ENCODE results near the gene GRIK5. TPM values are rescaled to one million over a fixed set of nuclear protein-coding genes. Genes with fewer than 3 reads are reported as not detected.
"Not testable (repeated sequence)": the region's sequence is repeated elsewhere in the genome, so short reads cannot be mapped to it uniquely, and the experiment has no call there.

The GRIK5 gene
- total RNA-seq, 1 donor from 2014 or later, result 6.9 TPM

DNA sequence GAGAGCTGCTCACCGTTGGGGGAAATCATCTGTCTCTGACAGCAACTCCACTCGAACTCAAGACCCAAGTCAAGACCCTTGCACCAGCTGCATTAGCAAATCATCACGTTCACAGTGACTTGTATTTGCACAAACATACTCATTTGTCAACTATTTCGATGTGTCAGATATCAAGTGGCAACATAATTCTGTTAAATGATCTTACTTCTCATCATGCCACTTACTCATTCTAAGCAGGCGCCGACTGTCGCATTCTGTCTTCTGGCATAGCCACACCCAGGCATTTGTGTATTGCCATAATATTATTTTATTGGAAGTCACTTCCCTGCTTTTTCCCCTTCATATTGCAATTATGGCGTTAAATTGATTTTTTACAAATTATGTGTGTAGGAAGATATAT, 53.0 kb downstream of the GRIK5 start:
- DNase-seq (ENCODE audit: low spot score), result no peak

DNA sequence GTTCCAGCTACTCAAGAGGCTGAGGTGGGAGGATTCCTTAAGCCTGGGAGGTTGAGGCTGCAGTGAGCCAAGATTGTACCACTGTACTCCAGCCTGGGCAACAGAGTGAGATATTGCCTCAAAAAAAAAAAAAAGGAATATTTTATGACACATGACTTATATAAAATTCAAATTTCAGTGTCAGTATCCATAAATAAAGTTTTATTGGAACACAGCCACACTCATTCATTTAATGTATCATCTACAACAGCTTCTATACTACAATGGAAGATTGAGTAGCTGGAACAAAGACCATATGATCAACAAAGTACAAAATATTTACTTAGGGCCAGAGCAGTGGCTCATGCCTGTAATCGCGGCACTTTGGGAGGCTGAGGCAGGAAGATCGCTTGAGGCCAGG, 57.3 kb downstream of the GRIK5 start:
- DNase-seq (ENCODE audit: low spot score), result not testable (repeated sequence)

DNA sequence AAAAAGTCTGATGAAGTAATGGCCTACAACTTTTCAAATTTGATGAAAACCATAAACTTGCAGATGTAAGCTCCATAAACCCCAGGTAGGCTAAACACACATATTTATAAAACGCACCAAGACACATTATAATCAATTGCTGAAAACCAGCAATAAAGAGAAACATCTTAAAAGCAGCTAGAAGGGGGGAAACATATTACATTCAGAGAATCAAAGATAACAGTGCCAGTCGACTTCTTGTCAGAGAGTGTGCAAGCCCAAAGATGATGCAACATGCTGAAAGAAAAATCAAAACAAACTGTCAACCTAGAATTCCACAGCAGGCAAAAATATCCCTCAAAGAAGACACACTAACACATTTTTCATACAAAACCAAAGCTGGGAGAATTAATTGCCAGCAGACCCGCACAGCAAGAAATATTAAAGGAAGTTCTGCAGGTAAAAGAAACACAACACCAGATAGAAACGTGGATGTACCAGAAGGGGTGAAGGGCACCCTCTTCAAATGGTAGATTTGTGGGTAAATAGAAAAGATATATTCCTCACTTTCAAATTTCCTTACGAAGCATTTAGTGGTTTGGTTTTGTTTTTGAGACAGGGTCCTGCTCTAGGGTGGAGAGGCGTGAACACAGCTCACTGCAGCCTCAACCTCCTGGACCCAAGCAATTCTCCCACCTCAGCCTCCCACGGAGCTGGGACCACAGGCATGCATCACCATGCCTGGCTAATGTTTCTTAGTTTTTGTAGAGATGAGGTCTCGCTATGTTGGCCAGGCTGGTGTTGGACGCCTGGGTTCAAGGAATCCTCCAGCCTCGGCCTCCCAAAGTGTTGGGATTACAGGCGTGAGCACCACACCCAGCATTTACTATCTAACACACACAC, 59.5 kb downstream of the GRIK5 start:
- DNase-seq (ENCODE audit: low spot score), result no peak

DNA sequence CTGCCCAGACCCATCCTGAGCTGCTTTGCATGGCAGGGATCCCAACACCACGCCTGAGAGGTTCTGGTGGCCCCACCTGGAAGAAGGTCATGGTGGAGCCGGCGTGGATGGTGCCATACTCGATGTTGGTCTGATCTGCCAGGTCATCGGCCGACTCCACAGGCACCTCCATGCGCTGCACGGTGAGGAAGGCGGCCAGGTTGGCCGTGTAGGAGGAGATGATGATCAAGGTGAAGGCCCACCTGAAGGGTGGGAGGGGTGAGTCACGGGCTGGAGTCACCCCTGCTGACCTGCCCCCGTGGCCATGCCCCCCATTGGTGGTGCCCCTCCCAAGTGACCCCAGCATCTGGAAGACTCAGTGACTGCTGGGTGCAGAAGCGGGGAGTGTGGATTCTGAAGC, 63.4 kb downstream of the GRIK5 start:
- no peak for DNase-seq (ENCODE audit: low spot score)

DNA sequence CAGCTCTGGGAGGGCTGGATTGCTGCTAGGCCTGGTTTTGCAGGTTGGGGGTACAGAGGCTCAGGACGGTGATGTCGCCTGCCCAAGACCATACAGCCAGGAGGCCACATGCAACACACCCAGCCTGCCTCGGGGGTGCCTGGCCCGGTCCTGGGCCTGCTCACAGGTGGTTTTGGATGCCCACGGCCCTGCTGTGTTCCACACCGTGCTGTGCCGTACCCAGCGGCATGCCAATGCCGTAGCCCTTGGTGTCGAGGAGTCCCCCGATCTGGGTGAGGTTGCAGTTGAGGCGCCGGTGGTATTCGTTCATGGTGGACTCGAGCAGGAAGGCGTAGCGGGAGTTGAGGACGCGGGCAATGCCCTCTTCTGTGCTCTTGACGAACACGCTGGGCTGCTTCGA, 64.5 kb downstream of the GRIK5 start:
- no peak for DNase-seq (ENCODE audit: low spot score)

DNA sequence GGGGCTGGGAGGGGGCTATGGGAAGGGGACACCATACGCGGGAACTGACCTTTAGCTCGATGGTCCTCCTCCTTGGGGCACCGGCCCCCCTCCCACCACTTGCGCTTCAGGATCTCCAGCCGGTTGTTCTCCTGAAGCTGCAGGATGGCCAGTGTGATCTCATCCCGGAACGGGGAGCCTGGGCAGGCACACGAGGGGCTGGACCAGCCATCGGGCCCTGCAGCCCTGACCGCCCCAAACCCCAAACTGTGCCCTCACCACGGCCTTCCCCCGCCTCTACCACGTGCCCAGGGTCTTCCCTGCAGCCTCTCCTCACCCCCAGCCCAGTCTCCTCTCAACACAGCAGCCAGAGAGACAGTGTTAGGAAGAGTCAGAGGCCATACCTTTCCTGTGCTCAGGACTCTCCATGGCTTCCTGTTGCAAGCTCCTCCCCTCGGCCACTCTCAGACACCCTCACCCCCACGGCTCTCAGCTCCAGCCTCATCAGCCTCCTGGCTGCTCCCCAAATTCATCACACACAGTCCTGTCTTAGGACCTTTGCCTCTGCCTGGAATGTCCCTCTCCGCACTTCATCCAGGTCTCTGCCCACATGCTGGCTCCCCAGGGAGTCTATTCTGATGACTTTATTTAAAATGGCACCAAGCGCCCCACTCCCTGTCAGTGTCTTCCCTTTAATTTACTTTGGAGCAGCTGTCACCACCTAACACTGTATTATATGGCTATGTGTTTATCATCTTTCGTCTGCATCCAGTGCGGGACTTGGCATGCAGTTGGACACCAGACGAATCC, 66.3 kb downstream of the GRIK5 start:
- DNase-seq (ENCODE audit: low spot score), result no peak

DNA sequence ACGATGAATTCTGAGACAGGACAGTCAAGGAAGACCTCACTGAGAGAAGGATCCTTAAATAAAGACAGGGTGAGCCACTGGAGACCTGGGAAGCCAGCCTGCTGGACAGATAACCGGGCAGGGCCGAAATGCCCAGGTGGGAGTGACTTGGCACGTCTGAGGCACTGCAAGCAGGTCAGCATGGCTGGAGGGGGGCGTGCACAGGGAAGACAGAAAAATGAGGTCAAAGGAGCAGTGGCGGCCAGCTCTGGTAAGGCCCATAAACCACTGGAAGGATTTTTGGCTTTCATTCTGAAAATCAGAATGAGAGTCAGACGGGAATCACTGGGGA, 70.2 kb downstream of the GRIK5 start:
- no peak for DNase-seq (ENCODE audit: low spot score)

DNA sequence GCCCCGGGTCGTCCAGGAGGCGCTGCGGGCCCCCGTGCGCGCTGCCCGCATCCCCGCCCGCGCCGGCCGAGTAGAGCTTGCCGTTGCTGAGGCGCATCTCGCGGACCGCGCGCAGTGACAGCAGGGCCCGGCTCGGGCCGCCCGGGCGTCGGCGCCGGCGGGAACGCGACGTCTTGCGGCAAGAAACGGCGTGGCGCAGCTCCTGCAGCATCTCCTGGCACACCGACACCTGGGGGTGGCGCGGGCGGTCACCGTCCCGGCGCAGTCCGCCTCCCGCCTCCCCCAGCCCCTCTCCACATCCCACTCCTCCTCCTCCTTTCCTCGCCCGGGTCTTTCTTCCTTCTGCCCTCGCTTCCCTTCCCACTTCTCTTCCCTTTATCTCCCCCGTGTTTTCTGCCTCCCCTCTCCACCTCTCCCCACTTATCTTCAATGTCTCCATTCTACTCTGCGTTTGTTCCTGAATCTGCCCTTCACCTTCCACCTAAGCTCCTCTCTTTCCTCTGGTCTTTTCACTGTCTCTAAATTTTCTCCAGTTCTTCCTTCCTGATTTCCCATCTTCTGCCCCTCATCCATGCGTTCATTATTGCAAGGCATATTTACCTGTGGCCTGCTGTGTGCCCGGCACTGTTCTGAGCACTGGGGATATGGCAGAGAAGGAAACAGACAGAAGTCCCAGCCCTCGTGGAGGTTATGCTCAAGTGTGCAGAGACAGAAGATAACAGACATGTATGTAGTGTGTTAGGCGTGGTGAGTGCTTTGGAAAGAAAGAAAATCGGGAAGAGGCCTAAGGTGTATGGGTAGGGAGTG, 70.7 kb downstream of the GRIK5 start:
- DNase-seq (ENCODE audit: low spot score), result no peak

DNA sequence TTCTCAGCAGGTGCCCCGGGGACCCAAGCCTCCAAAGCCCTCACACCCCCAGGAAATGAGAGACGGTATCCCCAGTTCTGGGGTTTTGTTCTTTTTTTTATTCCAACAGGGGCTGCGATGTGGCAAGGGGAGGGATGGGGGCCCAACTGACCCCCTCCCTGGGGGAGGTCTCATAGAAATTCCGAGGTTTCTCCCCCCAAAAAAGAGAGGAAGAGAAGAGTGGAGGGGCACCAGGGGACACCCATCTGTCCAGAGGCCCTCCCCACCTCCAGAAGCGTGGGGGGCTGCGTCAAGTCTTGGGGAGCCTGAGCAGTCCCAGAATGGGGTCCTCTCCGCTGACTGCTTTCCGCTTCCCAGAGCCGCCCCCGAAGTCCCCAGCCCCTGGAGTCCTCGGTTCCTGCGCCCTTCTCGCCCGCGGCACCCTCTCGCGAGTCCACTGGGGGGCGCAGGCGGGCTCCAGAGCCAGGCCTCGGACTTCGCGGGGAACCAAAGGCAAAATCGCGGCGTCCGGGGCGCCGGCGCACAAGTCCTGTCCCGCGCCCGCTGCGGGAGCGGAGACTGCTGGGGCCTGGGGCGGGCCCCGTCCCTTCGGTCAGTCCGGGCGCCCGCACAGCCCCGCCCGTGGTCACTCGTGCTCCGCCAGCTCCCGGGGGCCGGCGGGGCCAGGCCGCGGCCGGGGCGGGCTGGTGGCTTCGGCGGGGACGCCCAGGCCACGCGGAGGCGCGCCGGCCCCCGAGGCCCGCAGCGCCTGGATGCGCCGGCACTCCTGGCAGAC, 71.6 kb downstream of the GRIK5 start:
- no peak for DNase-seq (ENCODE audit: low spot score)

DNA sequence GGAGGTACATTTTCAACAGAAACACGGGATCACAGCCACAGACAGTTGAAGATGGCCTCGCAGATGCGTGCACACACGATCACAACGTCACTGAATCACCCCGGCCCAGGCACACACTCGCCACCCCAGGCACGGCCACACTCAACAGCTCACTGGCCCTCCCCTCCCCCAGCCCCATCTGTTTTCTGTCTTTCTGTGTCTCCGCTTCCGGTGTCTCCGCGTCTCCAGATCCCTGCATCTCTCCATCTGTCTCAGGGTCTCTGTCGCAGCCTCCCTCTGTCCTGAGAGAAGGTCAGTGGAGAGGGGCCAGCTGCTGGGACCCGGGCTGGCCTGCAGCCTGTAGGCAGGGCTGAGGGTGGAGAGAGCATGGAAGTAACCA, 72.2 kb downstream of the GRIK5 start:
- no peak for DNase-seq (ENCODE audit: low spot score)

DNA sequence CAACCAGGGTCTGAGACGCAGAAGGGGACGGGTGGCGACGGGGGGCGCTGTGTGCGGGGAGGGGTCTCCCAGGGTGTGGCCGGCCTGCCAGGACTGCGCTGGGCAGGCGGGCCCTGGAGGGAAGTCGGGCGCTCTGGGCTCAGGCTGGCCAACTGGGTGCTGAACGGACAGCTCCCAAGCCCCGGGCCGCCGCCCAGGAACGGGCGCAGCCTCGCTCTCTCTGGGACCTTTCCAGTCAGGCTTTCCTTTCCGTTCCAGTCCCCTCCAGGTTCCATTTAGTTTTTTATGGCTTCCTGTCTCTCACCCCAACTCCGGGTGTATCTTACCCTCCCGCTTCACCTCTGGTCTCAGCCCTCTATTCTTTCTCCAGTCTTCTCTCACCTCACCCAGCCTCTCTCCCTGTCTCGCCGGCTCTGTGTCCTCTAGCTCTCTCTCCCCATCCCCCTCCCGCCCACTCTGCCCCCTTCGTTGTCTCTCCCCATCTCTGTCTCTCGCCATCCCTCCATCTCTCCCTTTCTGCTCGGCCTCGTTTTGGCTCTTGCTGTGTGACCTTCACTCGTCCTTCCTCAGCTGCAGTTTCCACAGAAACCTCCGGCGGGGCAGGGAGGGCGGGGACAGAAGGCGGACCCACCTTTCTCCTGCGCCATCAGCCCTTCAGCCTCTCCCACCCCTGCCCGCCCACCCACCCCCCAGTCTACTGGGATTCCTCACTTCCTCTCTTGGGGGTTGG, 72.7 kb downstream of the GRIK5 start:
- DNase-seq (ENCODE audit: low spot score), result no peak

DNA sequence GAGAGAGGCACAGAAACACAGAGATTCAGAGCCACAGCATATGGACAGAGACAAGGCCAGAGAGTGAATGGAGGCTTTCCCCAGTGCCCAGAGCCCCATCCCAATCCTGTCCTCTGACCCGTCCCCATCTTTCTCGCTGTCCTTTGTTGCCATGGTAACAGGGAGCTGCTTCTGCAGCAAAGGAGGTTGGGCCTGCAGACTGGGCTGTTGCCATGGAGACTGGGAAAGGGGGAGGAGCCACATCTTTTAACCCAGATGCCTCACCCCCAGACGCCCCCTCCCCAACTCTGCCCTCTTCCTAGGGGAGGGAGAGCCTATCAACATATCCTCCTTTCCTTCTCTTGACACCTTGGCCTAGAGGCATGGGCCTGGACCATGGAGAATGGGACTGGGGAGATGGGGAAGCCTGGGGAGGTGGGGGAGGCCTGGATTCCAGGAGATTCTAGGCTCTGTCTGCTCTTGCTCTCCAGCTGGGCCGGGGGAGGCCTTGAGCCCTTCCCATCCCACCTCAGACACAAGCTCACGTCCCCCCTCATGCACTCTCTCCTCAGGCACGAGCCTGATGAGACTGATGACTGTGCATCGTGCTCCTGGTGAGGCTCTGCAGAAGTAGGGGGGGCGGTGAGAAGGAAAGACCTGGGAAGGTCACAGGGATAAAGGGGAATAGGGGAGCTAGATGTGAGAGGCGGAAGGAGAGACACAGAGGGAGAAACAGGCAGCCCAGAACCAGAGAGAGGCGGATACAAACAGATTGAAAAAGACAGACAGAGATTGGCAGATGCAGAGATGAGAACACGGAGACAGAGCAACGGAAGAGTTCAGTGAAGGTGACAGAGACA, 73.8 kb downstream of the GRIK5 start:
- DNase-seq (ENCODE audit: low spot score), result no peak

DNA sequence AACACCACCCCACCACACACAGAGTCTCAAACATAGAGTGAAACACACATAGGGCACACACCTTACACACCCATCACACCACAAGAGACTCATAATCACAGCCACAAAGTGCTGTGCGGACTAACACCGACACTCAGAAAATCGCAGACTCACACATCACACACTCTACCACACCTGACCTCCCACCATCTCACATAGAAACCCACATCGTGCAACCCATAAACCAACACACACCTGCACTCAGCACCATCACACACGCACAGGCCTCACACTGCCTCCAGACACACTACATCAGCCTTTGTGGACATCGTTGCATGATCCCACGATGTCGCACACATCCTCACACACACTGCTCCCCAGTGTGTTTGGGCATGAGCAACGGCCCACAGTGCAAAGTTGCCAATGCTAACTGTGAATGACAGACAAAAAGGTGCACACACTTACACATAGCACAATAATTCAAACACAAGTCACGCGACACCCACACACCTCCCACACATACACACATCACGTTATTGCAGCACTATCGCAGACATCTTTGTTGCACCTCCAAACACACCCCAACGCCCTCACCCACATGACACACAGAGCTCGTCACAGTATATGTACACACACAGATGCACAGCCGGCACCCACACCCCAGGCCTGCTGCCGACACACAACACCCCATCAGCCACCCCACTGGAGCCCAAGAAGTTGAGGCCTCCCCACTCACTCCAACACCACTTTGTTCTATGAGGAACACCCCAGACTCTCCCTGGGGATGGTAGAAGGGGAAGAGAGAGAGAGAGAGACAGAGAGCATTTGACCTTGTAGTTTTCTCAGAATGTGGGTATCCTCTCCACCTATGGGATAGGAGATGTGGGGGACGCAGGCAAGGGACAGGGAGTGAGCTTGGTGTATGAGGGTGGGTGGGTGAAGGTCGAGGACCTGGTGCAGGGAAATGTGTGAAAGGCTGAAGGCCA, 74.7 kb downstream of the GRIK5 start:
- no peak for DNase-seq (ENCODE audit: low spot score)

DNA sequence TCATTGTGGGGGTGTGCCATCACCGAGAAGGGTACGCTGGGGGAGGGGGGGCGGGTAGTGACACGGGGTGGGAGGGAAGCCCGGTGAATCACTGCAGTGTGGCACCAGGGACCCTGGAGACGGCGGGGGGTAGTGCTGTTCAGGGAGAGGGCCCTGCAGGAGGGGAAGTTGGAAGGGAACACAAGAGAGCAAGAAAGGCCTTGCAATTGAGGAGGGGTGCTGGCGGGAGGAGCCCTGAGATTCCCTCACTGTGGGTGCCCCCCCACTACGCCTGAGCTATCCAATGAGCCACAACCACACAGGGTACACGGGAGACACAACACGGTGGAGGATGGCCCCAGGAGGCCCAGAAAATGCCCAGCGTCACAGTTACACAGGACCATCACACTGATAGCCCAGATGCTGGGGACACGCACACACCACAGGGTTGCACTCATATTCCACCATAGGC, 75.5 kb downstream of the GRIK5 start:
- DNase-seq (ENCODE audit: low spot score), result no peak

DNA sequence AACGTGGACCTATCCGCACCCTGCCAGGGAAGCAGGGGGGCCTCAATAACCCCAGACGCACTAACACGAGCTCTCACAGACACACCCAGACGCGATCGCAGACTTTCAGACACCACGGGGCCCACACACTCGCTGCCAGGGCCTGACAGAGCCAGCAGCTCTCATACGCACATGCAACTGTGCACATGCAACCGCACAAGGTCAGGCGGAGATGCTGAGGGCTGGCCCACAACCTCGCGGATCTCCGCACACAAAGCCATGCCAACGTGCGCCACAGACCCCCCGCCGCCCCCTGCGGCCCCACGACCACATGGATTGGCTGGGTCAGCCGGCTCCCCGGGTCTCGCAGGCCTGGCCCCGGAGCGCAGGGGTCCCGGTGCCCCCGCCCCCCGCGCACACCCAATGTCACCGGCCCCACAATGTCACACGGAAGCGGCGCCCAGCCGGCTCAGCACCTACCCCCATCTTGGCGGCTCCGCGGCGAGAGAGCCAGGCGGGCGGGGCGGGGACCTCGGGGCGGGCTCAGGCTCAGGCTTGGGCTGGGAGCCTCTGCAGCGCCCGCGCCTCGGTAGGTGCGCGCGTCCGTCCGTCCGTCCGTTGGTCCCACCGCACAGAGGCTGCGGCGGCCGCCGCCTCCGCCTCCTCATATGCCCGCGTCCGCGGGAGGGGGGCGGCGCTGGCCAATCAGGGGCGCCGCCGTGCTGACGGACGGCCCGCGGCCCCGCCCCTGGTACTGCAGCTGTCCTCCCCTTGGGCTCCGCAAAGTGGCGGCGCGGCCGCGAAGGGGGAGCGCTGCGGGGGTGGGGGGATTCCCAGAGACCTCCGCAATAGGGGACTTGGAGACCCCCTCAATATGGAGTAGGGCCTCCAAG, 76.2 kb downstream of the GRIK5 start, which contains the start of gene ATP1A3:
Gene ATP1A3 (minus strand): TSS at position 619 of the 872 bp plus-strand sequence. CDS start 154 bp downstream, at position 465.
- no peak for DNase-seq (ENCODE audit: low spot score)

DNA sequence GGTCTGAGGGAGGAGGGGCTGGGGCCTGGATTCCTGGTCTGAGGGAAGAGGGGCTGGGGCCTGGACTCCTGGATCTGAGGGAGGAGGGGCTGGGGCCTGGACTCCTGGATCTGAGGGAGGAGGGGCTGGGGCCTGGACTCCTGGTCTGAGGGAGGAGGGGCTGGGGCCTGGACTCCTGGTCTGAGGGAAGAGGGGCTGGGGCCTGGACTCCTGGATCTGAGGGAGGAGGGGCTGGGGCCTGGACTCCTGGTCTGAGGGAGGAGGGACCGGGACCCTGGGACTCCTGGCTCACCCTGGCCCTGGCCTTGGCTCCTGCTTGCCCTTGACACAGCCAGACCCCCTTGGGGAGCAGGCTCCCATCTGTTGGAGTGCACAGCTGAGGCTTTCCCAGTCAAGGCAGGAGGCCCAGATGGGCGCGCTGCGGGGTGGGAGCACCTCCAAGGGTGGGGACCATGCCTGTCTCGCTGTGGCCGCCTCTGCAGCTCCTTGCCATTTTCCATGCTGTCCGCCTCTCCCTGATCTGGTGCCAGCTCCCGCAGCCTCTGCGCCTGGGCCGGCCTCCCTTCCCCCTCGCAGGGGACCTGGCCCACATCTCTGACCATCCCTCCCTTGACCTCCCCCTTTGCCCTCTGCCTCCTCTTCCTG, 78.0 kb downstream of the GRIK5 start:
- DNase-seq (ENCODE audit: low spot score), result not testable (repeated sequence)

DNA sequence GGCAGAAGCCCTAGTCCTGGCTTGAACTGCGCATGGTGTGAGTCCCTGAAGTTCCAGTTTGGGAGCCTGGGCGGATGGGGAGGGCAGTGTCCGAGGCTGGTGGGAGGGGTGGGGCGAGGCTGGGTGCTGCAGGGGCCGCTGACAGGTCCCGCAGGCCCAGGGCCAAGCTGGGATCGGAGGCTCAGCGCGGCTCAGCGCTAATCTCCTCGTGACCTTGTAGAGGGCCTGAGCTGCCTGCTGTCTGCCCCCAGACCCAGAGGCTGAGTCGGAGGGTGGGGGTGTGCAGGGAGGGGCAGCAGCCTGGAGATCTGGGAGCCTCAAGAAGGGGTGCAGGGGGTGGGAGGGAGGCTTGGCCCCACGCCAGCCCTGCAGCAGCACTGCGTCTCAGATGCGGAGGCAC, 79.0 kb downstream of the GRIK5 start:
- DNase-seq (ENCODE audit: low spot score), result no peak

Measured in ureter (tissue), 1 donor.